ENCODE measurements around the gene CSNK2A3. TPM values are rescaled to one million over a fixed set of nuclear protein-coding genes. Genes with fewer than 3 reads are reported as not detected.
"Not testable (repeated sequence)": the region's sequence is repeated elsewhere in the genome, so short reads cannot be mapped to it uniquely, and the experiment has no call there.

Gene CSNK2A3
- total and polyA plus RNA-seq, 2 experiments from 2014 or later = 0.91 to 4.1 TPM

DNA sequence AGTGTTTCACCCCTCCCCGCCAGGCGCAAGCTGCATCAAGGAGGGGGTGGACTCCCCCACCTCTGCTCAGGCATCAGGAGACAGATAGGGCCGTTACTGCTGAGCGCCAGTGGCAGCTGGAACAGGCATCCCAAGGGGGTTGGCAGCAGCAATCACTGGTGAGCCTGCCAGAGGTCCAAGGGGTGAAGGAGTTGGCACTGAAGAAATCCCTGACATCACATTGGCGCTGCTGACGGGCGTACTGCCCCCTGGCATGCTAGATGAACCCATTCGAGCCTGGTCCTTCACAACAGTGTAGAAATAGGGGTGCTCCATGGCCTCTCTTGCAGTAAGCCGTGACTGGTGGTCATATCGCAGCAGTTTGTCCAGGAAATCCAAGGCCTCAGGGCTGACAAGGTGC, 1.2 kb downstream of the CSNK2A3 start:
- not testable (repeated sequence) for H3K36me3 ChIP-seq (ENCODE audit: insufficient read depth); H3K4me3 ChIP-seq; H3K27ac ChIP-seq (ENCODE audit: low read depth); H4K20me1 ChIP-seq (replicated peaks; ENCODE audit: insufficient read depth); DNase-seq (ENCODE audit: low spot score); H3K79me2 ChIP-seq (replicated peaks; ENCODE audit: insufficient read depth); H3F3A ChIP-seq (replicated peaks; ENCODE audit: low read depth); H3K4me1 ChIP-seq (ENCODE audit: insufficient read depth); H2AFZ ChIP-seq; H3K27ac Mint-ChIP-seq; ATAC-seq; H3K4me2 ChIP-seq; H3K9me3 Mint-ChIP-seq; H3K9me2 ChIP-seq (ENCODE audit: insufficient read depth); H3K4me3 Mint-ChIP-seq; H3K4me1 Mint-ChIP-seq; H3K27me3 ChIP-seq (ENCODE audit: insufficient read depth); H3K36me3 Mint-ChIP-seq (ENCODE audit: low read depth); H3K27me3 Mint-ChIP-seq (ENCODE audit: insufficient read depth, low read depth, poor library complexity)

DNA sequence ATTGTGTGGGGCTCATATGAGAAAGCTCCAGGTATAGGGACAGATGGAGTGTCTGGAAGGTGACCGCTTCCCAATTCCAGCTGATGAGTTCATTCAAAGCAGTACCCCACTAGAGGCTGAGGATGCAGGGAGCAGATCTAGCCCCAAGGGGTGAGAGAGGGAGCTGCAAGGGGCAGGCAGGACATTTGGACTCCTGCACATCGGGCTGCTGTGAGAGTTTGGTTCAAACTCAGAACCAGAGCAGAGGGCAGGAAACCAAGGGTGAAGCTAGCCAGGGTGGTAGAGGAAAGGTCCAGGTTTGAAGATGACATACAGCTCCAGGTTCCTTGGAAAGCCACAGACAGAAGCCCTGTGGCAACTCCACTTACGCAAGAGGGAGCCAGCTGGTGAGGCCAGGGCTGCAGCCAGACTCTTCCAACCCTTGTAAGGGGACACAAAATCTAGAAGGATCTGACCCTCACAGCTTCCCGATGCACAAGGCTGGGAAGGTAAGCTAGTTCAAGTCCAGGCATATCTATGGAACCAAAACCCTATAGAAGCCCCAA, 1.9 kb downstream of the CSNK2A3 start:
- no peak overlapping the region for H3K27ac Mint-ChIP-seq
- H3K4me2 ChIP-seq = no peak overlapping the region
- H3K36me3 Mint-ChIP-seq (ENCODE audit: low read depth) = no peaks in the 10 kb centered on the region
- TF ChIP-seq EZH2phosphoT487 (IDR thresholded peaks at IDR 0.05; ENCODE audit: unreplicated experiment) (no peak), STAT1 (IDR thresholded peaks at IDR 0.05; ENCODE audit: unreplicated experiment) (no peak), CREB1 (CRISPR knock-in tag; IDR thresholded peaks at IDR 0.05; ENCODE audit: low read depth) (no peak), ZNF114 (CRISPR knock-in tag; IDR thresholded peaks at IDR 0.05) (no peak), JUNB (IDR thresholded peaks at IDR 0.05; ENCODE audit: unreplicated experiment) (no peak)
- TF ChIP-seq, protein P1, sequence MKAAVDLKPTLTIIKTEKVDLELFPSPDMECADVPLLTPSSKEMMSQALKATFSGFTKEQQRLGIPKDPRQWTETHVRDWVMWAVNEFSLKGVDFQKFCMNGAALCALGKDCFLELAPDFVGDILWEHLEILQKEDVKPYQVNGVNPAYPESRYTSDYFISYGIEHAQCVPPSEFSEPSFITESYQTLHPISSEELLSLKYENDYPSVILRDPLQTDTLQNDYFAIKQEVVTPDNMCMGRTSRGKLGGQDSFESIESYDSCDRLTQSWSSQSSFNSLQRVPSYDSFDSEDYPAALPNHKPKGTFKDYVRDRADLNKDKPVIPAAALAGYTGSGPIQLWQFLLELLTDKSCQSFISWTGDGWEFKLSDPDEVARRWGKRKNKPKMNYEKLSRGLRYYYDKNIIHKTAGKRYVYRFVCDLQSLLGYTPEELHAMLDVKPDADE (IDR thresholded peaks at IDR 0.05) = no peak
- TF ChIP-seq, protein P2, sequence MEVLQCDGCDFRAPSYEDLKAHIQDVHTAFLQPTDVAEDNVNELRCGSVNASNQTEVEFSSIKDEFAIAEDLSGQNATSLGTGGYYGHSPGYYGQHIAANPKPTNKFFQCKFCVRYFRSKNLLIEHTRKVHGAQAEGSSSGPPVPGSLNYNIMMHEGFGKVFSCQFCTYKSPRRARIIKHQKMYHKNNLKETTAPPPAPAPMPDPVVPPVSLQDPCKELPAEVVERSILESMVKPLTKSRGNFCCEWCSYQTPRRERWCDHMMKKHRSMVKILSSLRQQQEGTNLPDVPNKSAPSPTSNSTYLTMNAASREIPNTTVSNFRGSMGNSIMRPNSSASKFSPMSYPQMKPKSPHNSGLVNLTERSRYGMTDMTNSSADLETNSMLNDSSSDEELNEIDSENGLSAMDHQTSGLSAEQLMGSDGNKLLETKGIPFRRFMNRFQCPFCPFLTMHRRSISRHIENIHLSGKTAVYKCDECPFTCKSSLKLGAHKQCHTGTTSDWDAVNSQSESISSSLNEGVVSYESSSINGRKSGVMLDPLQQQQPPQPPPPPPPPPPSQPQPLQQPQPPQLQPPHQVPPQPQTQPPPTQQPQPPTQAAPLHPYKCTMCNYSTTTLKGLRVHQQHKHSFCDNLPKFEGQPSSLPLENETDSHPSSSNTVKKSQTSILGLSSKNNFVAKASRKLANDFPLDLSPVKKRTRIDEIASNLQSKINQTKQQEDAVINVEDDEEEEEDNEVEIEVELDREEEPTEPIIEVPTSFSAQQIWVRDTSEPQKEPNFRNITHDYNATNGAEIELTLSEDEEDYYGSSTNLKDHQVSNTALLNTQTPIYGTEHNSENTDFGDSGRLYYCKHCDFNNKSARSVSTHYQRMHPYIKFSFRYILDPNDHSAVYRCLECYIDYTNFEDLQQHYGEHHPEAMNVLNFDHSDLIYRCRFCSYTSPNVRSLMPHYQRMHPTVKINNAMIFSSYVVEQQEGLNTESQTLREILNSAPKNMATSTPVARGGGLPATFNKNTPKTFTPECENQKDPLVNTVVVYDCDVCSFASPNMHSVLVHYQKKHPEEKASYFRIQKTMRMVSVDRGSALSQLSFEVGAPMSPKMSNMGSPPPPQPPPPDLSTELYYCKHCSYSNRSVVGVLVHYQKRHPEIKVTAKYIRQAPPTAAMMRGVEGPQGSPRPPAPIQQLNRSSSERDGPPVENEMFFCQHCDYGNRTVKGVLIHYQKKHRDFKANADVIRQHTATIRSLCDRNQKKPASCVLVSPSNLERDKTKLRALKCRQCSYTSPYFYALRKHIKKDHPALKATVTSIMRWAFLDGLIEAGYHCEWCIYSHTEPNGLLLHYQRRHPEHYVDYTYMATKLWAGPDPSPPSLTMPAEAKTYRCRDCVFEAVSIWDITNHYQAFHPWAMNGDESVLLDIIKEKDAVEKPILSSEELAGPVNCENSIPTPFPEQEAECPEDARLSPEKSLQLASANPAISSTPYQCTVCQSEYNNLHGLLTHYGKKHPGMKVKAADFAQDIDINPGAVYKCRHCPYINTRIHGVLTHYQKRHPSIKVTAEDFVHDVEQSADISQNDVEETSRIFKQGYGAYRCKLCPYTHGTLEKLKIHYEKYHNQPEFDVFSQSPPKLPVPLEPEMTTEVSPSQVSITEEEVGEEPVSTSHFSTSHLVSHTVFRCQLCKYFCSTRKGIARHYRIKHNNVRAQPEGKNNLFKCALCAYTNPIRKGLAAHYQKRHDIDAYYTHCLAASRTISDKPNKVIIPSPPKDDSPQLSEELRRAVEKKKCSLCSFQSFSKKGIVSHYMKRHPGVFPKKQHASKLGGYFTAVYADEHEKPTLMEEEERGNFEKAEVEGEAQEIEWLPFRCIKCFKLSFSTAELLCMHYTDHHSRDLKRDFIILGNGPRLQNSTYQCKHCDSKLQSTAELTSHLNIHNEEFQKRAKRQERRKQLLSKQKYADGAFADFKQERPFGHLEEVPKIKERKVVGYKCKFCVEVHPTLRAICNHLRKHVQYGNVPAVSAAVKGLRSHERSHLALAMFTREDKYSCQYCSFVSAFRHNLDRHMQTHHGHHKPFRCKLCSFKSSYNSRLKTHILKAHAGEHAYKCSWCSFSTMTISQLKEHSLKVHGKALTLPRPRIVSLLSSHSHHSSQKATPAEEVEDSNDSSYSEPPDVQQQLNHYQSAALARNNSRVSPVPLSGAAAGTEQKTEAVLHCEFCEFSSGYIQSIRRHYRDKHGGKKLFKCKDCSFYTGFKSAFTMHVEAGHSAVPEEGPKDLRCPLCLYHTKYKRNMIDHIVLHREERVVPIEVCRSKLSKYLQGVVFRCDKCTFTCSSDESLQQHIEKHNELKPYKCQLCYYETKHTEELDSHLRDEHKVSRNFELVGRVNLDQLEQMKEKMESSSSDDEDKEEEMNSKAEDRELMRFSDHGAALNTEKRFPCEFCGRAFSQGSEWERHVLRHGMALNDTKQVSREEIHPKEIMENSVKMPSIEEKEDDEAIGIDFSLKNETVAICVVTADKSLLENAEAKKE (CRISPR knock-in tag; IDR thresholded peaks at IDR 0.05) = no peak
- DNase-seq (ENCODE audit: low spot score) = no peak
- no peaks in the 10 kb centered on the region for H3F3A ChIP-seq (replicated peaks; ENCODE audit: low read depth)
- no peak overlapping the region for H3K4me3 Mint-ChIP-seq
- no peak overlapping the region for H3K4me3 ChIP-seq
- 0 out of 2 replicates have a peak, but pooled peaks cover 6% of the 10 kb centered on the region for H3K9me2 ChIP-seq (ENCODE audit: insufficient read depth)
- H3K79me2 ChIP-seq (replicated peaks; ENCODE audit: insufficient read depth) = no peaks in the 10 kb centered on the region
- no peaks in the 10 kb centered on the region for H3K4me1 ChIP-seq (ENCODE audit: insufficient read depth)
- H3K27me3 Mint-ChIP-seq (ENCODE audit: insufficient read depth, low read depth, poor library complexity) = peaks cover 3% of the 10 kb centered on the region
- no peak overlapping the region for H3K27ac ChIP-seq (ENCODE audit: low read depth)
- ATAC-seq = no peak; the same call in 2 of the 3 replicates
- no peak overlapping the region for H2AFZ ChIP-seq
- H3K4me1 Mint-ChIP-seq = peaks cover 8% of the 10 kb centered on the region; the same call in 2 of the 3 replicates
- H4K20me1 ChIP-seq (replicated peaks; ENCODE audit: insufficient read depth) = no peaks in the 10 kb centered on the region
- H3K27me3 ChIP-seq (ENCODE audit: insufficient read depth) = no peaks in the 10 kb centered on the region
- no peaks in the 10 kb centered on the region; the same call in 2 of the 3 replicates for H3K9me3 Mint-ChIP-seq
- H3K36me3 ChIP-seq (ENCODE audit: insufficient read depth) = no peaks in the 10 kb centered on the region

Data from GM23338 (cell line).